SK-N-SH treated with all-trans-retinoic acid at 6 μM for 48 hours (cell line): ENCODE results near the gene CALML6.

Experiments
- ARNTL ChIP-seq: fragments of 450-650 bp; formaldehyde crosslinking; IDR thresholded peaks from 2 replicates; pipeline ENCODE4 v1.5.0; 2020; ENCODE audit warnings: low read depth, mild to moderate bottlenecking, moderate library complexity, borderline replicate concordance
- BACH2 ChIP-seq: fragments of 250-450 bp; sonication (Bioruptor Pico); IDR thresholded peaks from 2 replicates; pipeline ENCODE4 v1.9.0; 2021; ENCODE audit warnings: mild to moderate bottlenecking, borderline replicate concordance
- ESRRG ChIP-seq: fragments of 250-450 bp; sonication (Bioruptor Pico); IDR thresholded peaks from 2 replicates; pipeline ENCODE4 v1.6.1; 2021; ENCODE audit warnings: mild to moderate bottlenecking
- PATZ1 ChIP-seq: fragments of 250-450 bp; sonication (Bioruptor Pico); IDR thresholded peaks from 2 replicates; pipeline ENCODE4 v1.8.0; 2020; ENCODE audit warnings: mild to moderate bottlenecking, moderate library complexity, borderline replicate concordance
- PPARA ChIP-seq: fragments of 250-450 bp; sonication (Bioruptor Pico); IDR thresholded peaks from 2 replicates; pipeline ENCODE4 v1.5.0; 2020; ENCODE audit warnings: mild to moderate bottlenecking, borderline replicate concordance
- TOX ChIP-seq: fragments of 250-450 bp; sonication (Bioruptor Pico); IDR thresholded peaks from 2 replicates; pipeline ENCODE4 v1.8.0; 2021; ENCODE audit warnings: mild to moderate bottlenecking, moderate library complexity, borderline replicate concordance
- TSHZ2 ChIP-seq: fragments of 250-450 bp; sonication (Bioruptor Pico); IDR thresholded peaks from 2 replicates; pipeline ENCODE4 v1.5.0; 2020; ENCODE audit warnings: mild to moderate bottlenecking, moderate library complexity
- ZC3H10 ChIP-seq: fragments of 250-450 bp; sonication (Bioruptor Pico); IDR thresholded peaks from 2 replicates; pipeline ENCODE4 v1.5.1; 2021; ENCODE audit warnings: mild to moderate bottlenecking, moderate library complexity
- ZNF70 ChIP-seq: fragments of 450-650 bp; formaldehyde crosslinking; IDR thresholded peaks from 2 replicates; pipeline ENCODE4 v1.5.0; 2020; ENCODE audit warnings: mild to moderate bottlenecking, moderate library complexity

GRCh38 chr1:1937549-1938275, 22.7 kb downstream of the CALML6 start:
- TF ChIP-seq PATZ1 (CRISPR knock-in tag): no peak
- no peak for TF ChIP-seq TOX
- no peak for TF ChIP-seq ESRRG (CRISPR knock-in tag)
- TF ChIP-seq ARNTL (CRISPR knock-in tag): no peak
- TF ChIP-seq PPARA (CRISPR knock-in tag): no peak
- TF ChIP-seq TSHZ2 (CRISPR knock-in tag): no peak
- TF ChIP-seq ZC3H10 (CRISPR knock-in tag): no peak
- no peak for TF ChIP-seq BACH2
- no peak for TF ChIP-seq ZNF70 (CRISPR knock-in tag)
